Measurements from ENCODE around the gene AGXT2.
A peak's percentile ranks its signal among the peaks of the same experiment; 100 is the strongest.

GRCh38 chr5:35003018-35003957 is 44.5 kb downstream of the AGXT2 start:
- no peak for TF ChIP-seq POLR2A (IDR thresholded peaks at IDR 0.05)
- peak; percentile 55 to 73 for TF ChIP-seq CTCF (IDR thresholded peaks at IDR 0.05)
- TF ChIP-seq POLR2AphosphoS5 (IDR thresholded peaks at IDR 0.05): no peak

All from suprapubic skin (tissue), 4 donors.